ENCODE measurements around the gene TMEM129. TPM values are rescaled to one million over a fixed set of nuclear protein-coding genes. Genes with fewer than 3 reads are reported as not detected.
"Not testable (repeated sequence)": the region's sequence is repeated elsewhere in the genome, so short reads cannot be mapped to it uniquely, and the experiment has no call there.

The TMEM129 gene
- polyA plus RNA-seq, 1 donor from 2014 or later, result 42.1 TPM

- Histone ChIP-seq H3K36me3 (ENCODE audit: insufficient read depth, low read length) (no peaks in the 10 kb centered on the region), H3K4me2 (ENCODE audit: low read length) (no peak overlapping the region), H3K9me2 (ENCODE audit: insufficient read depth, low read length) (no peaks in the 10 kb centered on the region), H3K9me3 (ENCODE audit: low read length) (no peaks in the 10 kb centered on the region), H3K4me3 (ENCODE audit: low read length) (no peak overlapping the region), H3K27me3 (ENCODE audit: insufficient read depth, low read depth, low read length) (no peaks in the 10 kb centered on the region), H3F3A (ENCODE audit: insufficient read depth, low read length, poor library complexity, severe bottlenecking) (no peaks in the 10 kb centered on the region), H3K27ac (ENCODE audit: low read length) (no peak overlapping the region), H4K20me1 (ENCODE audit: insufficient read depth) (no peaks in the 10 kb centered on the region), H3K79me2 (replicated peaks; ENCODE audit: insufficient read depth, low read length) (peaks cover 20% of the 10 kb centered on the region), H2AFZ (ENCODE audit: low read depth, low read length) (no peak overlapping the region), H3K9ac (ENCODE audit: low read length) (no peak overlapping the region)
- no peak for TF ChIP-seq SMC3 (conservative IDR thresholded peaks at IDR 0.05; ENCODE audit: poor library complexity)
- TF ChIP-seq, protein P1, sequence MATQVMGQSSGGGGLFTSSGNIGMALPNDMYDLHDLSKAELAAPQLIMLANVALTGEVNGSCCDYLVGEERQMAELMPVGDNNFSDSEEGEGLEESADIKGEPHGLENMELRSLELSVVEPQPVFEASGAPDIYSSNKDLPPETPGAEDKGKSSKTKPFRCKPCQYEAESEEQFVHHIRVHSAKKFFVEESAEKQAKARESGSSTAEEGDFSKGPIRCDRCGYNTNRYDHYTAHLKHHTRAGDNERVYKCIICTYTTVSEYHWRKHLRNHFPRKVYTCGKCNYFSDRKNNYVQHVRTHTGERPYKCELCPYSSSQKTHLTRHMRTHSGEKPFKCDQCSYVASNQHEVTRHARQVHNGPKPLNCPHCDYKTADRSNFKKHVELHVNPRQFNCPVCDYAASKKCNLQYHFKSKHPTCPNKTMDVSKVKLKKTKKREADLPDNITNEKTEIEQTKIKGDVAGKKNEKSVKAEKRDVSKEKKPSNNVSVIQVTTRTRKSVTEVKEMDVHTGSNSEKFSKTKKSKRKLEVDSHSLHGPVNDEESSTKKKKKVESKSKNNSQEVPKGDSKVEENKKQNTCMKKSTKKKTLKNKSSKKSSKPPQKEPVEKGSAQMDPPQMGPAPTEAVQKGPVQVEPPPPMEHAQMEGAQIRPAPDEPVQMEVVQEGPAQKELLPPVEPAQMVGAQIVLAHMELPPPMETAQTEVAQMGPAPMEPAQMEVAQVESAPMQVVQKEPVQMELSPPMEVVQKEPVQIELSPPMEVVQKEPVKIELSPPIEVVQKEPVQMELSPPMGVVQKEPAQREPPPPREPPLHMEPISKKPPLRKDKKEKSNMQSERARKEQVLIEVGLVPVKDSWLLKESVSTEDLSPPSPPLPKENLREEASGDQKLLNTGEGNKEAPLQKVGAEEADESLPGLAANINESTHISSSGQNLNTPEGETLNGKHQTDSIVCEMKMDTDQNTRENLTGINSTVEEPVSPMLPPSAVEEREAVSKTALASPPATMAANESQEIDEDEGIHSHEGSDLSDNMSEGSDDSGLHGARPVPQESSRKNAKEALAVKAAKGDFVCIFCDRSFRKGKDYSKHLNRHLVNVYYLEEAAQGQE (IDR thresholded peaks at IDR 0.05; ENCODE audit: borderline replicate concordance), result no peak
- no peak for TF ChIP-seq MXI1 (conservative IDR thresholded peaks at IDR 0.05; ENCODE audit: poor library complexity, severe bottlenecking)
- TF ChIP-seq RAD21 (conservative IDR thresholded peaks at IDR 0.05), result no peak
- TF ChIP-seq TAF1 (IDR thresholded peaks at IDR 0.05; ENCODE audit: low read depth), result no peak
- no peak for TF ChIP-seq EP300 (conservative IDR thresholded peaks at IDR 0.05; ENCODE audit: poor library complexity, severe bottlenecking)
- TF ChIP-seq POLR2AphosphoS5 (IDR thresholded peaks at IDR 0.05), result no peak
- TF ChIP-seq EZH2 (IDR thresholded peaks at IDR 0.05; ENCODE audit: borderline replicate concordance, insufficient read depth, low read length, poor library complexity, severe bottlenecking), result no peak
- TF ChIP-seq, protein P2, sequence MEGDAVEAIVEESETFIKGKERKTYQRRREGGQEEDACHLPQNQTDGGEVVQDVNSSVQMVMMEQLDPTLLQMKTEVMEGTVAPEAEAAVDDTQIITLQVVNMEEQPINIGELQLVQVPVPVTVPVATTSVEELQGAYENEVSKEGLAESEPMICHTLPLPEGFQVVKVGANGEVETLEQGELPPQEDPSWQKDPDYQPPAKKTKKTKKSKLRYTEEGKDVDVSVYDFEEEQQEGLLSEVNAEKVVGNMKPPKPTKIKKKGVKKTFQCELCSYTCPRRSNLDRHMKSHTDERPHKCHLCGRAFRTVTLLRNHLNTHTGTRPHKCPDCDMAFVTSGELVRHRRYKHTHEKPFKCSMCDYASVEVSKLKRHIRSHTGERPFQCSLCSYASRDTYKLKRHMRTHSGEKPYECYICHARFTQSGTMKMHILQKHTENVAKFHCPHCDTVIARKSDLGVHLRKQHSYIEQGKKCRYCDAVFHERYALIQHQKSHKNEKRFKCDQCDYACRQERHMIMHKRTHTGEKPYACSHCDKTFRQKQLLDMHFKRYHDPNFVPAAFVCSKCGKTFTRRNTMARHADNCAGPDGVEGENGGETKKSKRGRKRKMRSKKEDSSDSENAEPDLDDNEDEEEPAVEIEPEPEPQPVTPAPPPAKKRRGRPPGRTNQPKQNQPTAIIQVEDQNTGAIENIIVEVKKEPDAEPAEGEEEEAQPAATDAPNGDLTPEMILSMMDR (IDR thresholded peaks at IDR 0.05; ENCODE audit: poor library complexity, severe bottlenecking), result no peak
Observed at GRCh38 chr4:1703867-1704266, 17.3 kb downstream of the TMEM129 start.

DNA sequence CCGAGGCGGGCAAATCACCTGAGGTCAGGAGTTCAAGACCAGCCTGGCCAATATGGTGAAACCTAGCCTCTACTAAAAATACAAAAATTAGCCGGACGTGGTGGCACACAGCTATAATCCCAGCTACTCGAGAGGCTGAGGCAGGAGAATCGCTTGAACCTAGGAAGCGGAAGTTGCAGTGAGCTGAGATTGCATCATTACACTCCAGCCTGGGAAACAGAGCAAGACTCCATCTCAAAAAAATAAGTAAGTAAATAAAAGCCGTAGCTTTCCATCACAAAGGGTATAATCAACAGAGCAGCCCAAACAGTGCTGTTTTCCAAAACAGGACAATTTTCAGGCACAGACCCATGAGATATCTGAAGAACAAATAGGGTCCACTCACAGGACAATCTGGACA, 19.5 kb downstream of the TMEM129 start:
- H3K79me2 ChIP-seq (replicated peaks; ENCODE audit: insufficient read depth, low read length); H3K4me3 ChIP-seq (ENCODE audit: low read length); H3K4me2 ChIP-seq (ENCODE audit: low read length); H3K27me3 ChIP-seq (ENCODE audit: insufficient read depth, low read depth, low read length); H3K36me3 ChIP-seq (ENCODE audit: insufficient read depth, low read length); H3K9me2 ChIP-seq (ENCODE audit: insufficient read depth, low read length); H2AFZ ChIP-seq (ENCODE audit: low read depth, low read length); H4K20me1 ChIP-seq (ENCODE audit: insufficient read depth); H3K9me3 ChIP-seq (ENCODE audit: low read length); H3F3A ChIP-seq (ENCODE audit: insufficient read depth, low read length, poor library complexity, severe bottlenecking); H3K27ac ChIP-seq (ENCODE audit: low read length); H3K9ac ChIP-seq (ENCODE audit: low read length): not testable (repeated sequence)

DNA sequence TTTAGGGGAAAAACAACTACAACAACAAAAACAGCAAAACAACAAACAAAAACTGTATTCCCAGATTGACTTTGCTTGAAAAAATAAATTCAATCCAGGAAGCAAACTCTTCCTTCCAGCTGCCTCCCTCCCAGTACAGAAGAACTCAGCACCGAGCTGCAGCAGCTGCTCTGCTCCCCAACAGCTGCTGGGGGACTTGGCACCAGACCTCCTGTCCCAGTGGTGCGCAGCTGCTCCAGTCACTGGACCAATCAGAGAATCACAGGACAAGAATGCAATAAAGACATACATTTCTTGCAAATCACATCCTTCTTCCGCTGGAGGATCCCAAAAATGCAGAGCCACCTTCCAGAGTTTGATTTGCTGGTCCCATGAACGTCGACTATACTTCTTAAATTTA, 25.2 kb downstream of the TMEM129 start:
- Histone ChIP-seq H3K9me3 (ENCODE audit: low read length) (no peaks in the 10 kb centered on the region), H3K27ac (ENCODE audit: low read length) (no peak overlapping the region), H3K27me3 (ENCODE audit: insufficient read depth, low read depth, low read length) (no peaks in the 10 kb centered on the region), H3K79me2 (replicated peaks; ENCODE audit: insufficient read depth, low read length) (no peaks in the 10 kb centered on the region), H3K9me2 (ENCODE audit: insufficient read depth, low read length) (no peaks in the 10 kb centered on the region), H3K4me3 (ENCODE audit: low read length) (no peak overlapping the region), H2AFZ (ENCODE audit: low read depth, low read length) (no peak overlapping the region), H3K9ac (ENCODE audit: low read length) (no peak overlapping the region), H3F3A (ENCODE audit: insufficient read depth, low read length, poor library complexity, severe bottlenecking) (no peaks in the 10 kb centered on the region), H3K36me3 (ENCODE audit: insufficient read depth, low read length) (peaks cover 4% of the 10 kb centered on the region), H3K4me2 (ENCODE audit: low read length) (no peak overlapping the region), H4K20me1 (ENCODE audit: insufficient read depth) (no peaks in the 10 kb centered on the region)
- TF ChIP-seq POLR2AphosphoS5 (IDR thresholded peaks at IDR 0.05) (no peak), RAD21 (conservative IDR thresholded peaks at IDR 0.05) (no peak), TAF1 (IDR thresholded peaks at IDR 0.05; ENCODE audit: low read depth) (no peak), EZH2 (IDR thresholded peaks at IDR 0.05; ENCODE audit: borderline replicate concordance, insufficient read depth, low read length, poor library complexity, severe bottlenecking) (no peak), EP300 (conservative IDR thresholded peaks at IDR 0.05; ENCODE audit: poor library complexity, severe bottlenecking) (no peak), SMC3 (conservative IDR thresholded peaks at IDR 0.05; ENCODE audit: poor library complexity) (no peak), MXI1 (conservative IDR thresholded peaks at IDR 0.05; ENCODE audit: poor library complexity, severe bottlenecking) (no peak)
- TF ChIP-seq, protein P1 (IDR thresholded peaks at IDR 0.05; ENCODE audit: borderline replicate concordance), result no peak
- TF ChIP-seq, protein P2 (IDR thresholded peaks at IDR 0.05; ENCODE audit: poor library complexity, severe bottlenecking), result no peak
